Jurkat, Clone E6-1 (cell line): ENCODE results near the gene ARID1B.

Experiments
- DNase-seq: peaks from one replicate; pipeline ENCODE4 v3.0.0-alpha.2; 2011; ENCODE audit warnings: low read depth, low spot score
- H3K4me3 ChIP-seq: 2 replicates; pipeline ENCODE4 v1.5.1; 2011; ENCODE audit warnings: mild to moderate bottlenecking, low read length, control low read depth, moderate library complexity

Gene ARID1B

DNA sequence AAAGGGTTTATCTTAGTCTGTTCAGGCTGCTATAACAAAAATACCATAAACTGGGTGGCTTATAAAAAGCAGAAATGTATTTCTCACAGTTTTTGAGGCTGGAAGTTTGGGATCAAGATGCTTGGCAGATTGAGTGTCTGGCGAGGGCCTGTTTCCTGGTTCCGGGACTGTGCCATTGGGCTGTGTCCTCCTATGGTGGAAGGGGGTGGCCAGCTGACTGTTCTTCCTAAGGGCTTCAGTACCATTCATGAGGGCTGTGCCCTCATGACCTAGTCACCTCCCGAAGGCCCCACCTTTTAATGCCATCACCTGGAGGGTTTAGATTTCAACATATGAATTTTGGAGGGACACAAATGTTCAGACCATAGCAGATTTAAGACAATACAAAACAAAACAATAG lies 91.2 kb downstream of the ARID1B start:
- DNase-seq = no peak
- no peak overlapping the region for H3K4me3 ChIP-seq

- H3K4me3 ChIP-seq = no peak overlapping the region
- no peak for DNase-seq
Observed at GRCh38 chr6:156869980-156870398, 92.8 kb downstream of the ARID1B start.

- no peak overlapping the region for H3K4me3 ChIP-seq
- no peak for DNase-seq
Observed at GRCh38 chr6:156870924-156871539, 93.9 kb downstream of the ARID1B start.

GRCh38 chr6:156872903-156873302 lies 95.7 kb downstream of the ARID1B start:
- no peak overlapping the region for H3K4me3 ChIP-seq
- no peak for DNase-seq

DNA sequence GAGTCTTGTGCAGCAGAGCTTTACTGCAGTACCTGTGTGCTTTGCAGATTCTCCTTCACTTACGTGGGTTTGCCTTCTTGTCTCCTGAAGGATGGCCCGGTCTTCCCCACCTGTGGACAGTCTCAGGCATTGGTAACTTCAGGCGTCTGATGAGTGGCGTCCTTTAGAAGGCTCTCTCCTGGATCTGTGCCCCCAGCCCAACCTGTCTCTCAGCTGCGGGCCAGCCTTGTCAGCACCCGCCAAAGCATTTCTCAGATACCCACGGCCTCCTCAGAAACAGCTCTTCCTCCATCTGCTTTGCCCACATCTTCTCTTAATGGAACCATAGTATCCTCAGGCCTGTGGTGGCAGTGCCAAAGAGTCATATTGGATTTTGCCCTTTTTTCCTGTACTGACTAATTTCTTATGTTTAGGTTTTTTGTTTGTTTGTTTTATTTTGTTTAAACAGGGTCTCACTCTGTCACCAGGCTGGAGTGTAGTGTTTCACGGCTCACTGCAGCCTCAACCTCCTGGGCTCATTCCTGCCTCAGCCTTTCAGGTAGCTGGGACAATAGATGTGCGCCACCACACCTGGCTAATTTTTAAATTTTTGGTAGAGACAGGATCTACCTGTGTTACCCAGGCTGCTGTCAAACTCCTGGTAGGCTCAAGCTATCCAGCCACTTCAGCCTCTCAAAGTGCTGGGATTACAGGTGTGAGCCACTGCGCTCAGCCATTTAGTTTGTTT lies 96.6 kb downstream of the ARID1B start:
- H3K4me3 ChIP-seq = no peak overlapping the region
- no peak for DNase-seq

DNA sequence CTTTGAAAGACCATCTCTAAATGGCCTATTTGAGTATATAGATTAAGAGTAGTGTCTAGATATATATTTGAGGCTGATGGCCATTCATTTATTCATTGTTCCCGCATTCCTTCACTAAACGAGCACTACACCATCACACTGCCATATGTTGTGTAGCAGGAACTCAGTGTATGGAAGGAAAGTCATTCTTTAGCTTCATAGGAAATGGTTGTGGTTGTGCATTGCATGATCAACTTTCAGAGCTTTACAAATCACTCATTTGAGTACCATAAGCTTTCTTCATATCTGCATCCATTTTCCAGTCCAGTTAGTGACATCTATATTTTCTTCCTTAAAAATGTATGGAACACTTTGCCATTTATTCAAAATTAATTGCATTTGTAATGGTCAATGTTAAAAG lies 97.9 kb downstream of the ARID1B start:
- H3K4me3 ChIP-seq = no peak overlapping the region
- DNase-seq = no peak

GRCh38 chr6:156876302-156876701 lies 99.1 kb downstream of the ARID1B start:
- DNase-seq = no peak
- no peak overlapping the region for H3K4me3 ChIP-seq

GRCh38 chr6:156877126-156877863 lies 100.1 kb downstream of the ARID1B start:
- H3K4me3 ChIP-seq = no peak overlapping the region
- no peak for DNase-seq

- DNase-seq = no peak
- no peak overlapping the region for H3K4me3 ChIP-seq
Observed at GRCh38 chr6:156878681-156879080, 101.5 kb downstream of the ARID1B start.

DNA sequence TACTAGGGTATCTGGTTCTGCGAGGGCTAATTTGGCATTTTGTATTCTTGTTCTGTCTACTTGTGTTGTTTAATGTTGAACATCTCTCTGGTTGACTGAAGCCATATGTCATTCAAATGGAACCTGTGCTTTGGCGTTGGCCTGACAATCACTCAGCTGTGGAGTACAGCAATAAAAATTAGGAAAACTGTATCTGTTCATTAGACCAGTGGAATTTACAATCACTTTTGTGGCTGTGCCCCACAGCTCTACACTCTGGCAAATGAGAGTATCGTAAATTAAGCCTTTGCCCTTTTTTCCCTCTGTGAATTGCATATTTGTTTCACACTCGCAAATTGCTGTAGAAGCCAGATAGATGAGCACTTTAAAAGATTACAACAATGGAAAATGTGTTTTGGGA lies 102.0 kb downstream of the ARID1B start:
- no peak for DNase-seq
- H3K4me3 ChIP-seq = no peak overlapping the region

DNA sequence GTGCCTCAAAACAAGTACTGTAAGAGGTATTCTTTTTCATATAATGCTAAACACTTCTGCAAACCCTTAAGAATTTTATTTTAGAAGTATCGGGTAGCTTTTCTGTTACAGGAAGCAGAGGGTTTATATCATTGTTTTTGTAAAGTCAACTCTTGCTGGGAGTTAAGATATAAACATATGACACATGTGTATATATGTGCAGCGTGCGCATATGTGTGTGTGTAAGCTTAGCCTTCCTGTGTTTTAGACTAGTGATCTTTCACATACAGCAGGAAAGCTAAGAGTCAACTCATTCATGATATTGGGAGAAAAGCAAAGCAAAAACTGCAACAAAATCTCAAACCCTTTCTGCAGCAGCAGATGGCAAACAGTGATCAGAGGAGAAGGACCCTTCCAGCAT lies 102.4 kb downstream of the ARID1B start:
- no peak overlapping the region for H3K4me3 ChIP-seq
- no peak for DNase-seq

- no peak overlapping the region for H3K4me3 ChIP-seq
- no peak for DNase-seq
Observed at GRCh38 chr6:156880913-156881312, 103.7 kb downstream of the ARID1B start.

DNA sequence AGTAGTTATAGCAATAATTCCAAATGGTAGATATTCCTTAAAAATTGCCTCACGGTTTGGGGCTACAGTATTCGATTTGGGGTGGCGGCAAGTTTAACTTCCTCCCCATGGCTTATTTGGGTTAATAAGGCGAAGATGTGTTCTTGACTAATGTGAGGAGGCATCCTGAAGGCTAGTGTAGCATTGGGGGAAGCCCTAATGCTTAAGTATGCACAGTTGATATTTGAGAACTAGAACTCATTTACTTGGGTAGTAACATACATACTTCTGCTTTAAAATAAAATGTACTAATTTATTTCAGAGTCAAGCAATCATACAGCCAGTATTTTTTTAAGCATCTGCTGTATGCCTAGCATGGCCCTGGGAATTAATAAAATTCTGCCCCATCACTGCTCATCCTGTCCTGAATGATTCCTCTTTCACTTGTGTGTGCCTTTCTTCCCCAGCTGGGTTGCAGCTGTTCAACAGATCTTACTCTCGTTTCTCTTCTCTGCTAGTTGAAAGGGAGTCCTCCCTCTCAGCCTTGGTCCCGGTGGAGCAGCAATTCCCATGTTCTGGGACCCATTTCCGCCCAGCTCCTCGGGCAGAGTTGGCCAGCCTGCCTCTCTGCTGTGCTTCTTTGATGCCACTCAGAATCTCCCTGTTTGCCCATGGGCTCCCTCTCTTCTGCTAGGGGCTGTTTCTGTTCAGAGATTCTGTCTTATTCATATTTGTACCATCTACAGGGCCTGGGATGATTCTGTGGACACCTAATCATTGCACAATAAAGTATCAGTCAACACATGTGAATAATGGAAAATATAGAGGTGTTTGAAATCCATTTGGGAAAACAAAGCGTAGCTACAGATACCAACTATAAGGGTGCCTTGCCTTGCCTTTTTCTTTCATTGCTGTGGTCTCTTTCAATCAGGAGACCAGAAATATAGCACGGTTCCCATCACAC lies 104.8 kb downstream of the ARID1B start:
- no peak for DNase-seq
- H3K4me3 ChIP-seq = no peak overlapping the region

DNA sequence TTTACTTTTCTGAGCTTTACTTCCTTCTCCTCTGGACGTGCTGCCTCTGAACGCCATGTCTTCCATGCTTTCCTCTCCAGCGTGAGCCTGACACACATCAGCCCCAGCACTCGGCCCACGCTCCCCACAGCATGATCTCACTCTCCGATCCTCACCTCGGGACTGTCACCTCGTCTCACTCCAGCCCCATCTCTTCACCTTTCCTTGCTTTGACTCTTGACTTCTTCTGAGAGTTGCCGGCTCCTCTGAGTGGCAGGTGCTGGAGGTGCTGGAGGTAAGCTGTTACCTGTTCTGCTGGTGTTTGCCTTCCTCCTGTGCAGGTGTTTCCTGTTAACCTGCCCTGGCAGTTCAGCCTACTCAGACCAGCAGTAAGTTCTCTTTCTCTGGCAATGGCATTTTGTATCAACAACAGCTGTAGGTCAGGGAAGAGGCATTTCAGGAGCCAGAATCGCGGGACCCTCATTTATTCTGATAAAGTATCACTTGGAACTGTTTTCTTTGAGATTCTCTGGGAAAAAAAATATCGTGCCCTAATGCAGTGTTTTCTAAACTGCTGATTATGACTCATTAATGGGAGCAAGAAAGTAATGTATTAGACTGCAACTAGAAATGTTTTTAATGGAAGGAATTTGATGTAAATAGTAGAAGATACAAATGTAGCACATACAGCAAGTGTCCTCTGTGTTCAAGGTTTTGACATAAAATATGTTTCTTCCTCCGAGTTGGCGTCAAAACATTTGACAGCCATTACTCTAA lies 106.5 kb downstream of the ARID1B start:
- no peak for DNase-seq
- H3K4me3 ChIP-seq = no peak overlapping the region

GRCh38 chr6:156884306-156884705 lies 107.1 kb downstream of the ARID1B start:
- H3K4me3 ChIP-seq = no peak overlapping the region
- no peak for DNase-seq

- DNase-seq = no peak
- H3K4me3 ChIP-seq = no peak overlapping the region
Observed at GRCh38 chr6:156885562-156885961, 108.4 kb downstream of the ARID1B start.

- no peak for DNase-seq
- no peak overlapping the region for H3K4me3 ChIP-seq
Observed at GRCh38 chr6:156886409-156886808, 109.2 kb downstream of the ARID1B start.

GRCh38 chr6:156887623-156888269 lies 110.6 kb downstream of the ARID1B start:
- DNase-seq = no peak
- no peak overlapping the region for H3K4me3 ChIP-seq
